GM12878 (cell line): ENCODE measurements around the gene RNF126. TPM values are rescaled to one million over a fixed set of nuclear protein-coding genes. Genes with fewer than 3 reads are reported as not detected.

Experiments used
- CBFB ChIP-seq: IDR thresholded peaks from 2 replicates; pipeline ENCODE4 v1.6.1; 2016; ENCODE audit warnings: antibody characterized with exemption, low read depth
- CREM ChIP-seq: IDR thresholded peaks from 2 replicates; pipeline ENCODE4 v1.6.1; 2014; ENCODE audit warnings: antibody characterized with exemption, low read depth
- EGR1 ChIP-seq, 2 experiments: IDR thresholded peaks; 1 replicate in 1 of 2; 2 replicates in 1 of 2; pipeline ENCODE4 v1.6.1; 2011 to 2012; ENCODE audit warnings: low read depth in 2 of 2, low read length in 2 of 2, borderline replicate concordance in 1 of 2, mild to moderate bottlenecking in 1 of 2, moderate library complexity in 1 of 2
- EP300 ChIP-seq, 2 experiments: fragments of 150-350 bp in 1 of 2; IDR thresholded peaks; 2 replicates each; pipeline ENCODE4 v1.6.1; 2011 to 2012; ENCODE audit warnings: low read depth in 2 of 2, low read length in 2 of 2, borderline replicate concordance in 1 of 2, improper control_type of control experiment in 1 of 2, inconsistent platforms in 1 of 2; ENCODE audit not compliant: control insufficient read depth in 1 of 2
- FOXK2 ChIP-seq: fragments of 450-650 bp; IDR thresholded peaks from 2 replicates; pipeline ENCODE4 v1.6.1; 2017; ENCODE audit warnings: mild to moderate bottlenecking, moderate library complexity
- GABPA ChIP-seq: IDR thresholded peaks from 2 replicates; pipeline ENCODE4 v1.6.1; 2014; ENCODE audit warnings: antibody characterized with exemption, low read depth, mild to moderate bottlenecking, inconsistent platforms
- IRF3 ChIP-seq: fragments of 450-650 bp; IDR thresholded peaks from 2 replicates; pipeline ENCODE4 v1.6.1; 2014; ENCODE audit warnings: mild to moderate bottlenecking
- LARP7 ChIP-seq: fragments of 450-650 bp; IDR thresholded peaks from 2 replicates; pipeline ENCODE4 v1.6.1; 2017; ENCODE audit warnings: mild to moderate bottlenecking
- MEF2B ChIP-seq: fragments of 450-650 bp; IDR thresholded peaks from 2 replicates; pipeline ENCODE4 v1.6.1; 2018; ENCODE audit warnings: mild to moderate bottlenecking, moderate library complexity; ENCODE audit not compliant: partially characterized antibody, poor library complexity, severe bottlenecking
- NBN ChIP-seq: fragments of 450-650 bp; IDR thresholded peaks from 2 replicates; pipeline ENCODE4 v1.6.1; 2016
- NFXL1 ChIP-seq: fragments of 450-650 bp; IDR thresholded peaks from 2 replicates; pipeline ENCODE4 v1.6.1; 2017; ENCODE audit warnings: antibody characterized with exemption, mild to moderate bottlenecking, borderline replicate concordance
- NR2F1 ChIP-seq: fragments of 450-650 bp; conservative IDR thresholded peaks from 2 replicates; pipeline ENCODE4 v1.6.1; 2017; ENCODE audit warnings: mild to moderate bottlenecking
- PAX5 ChIP-seq: IDR thresholded peaks from 2 replicates; pipeline ENCODE4 v1.6.1; 2011; ENCODE audit warnings: low read depth, low read length, borderline replicate concordance
- PAX8 ChIP-seq: fragments of 450-650 bp; IDR thresholded peaks from 2 replicates; pipeline ENCODE4 v1.6.1; 2017; ENCODE audit warnings: mild to moderate bottlenecking, moderate library complexity
- PBX3 ChIP-seq: IDR thresholded peaks from 2 replicates; pipeline ENCODE4 v1.6.1; 2011; ENCODE audit warnings: mild to moderate bottlenecking, low read depth, low read length, moderate library complexity; ENCODE audit not compliant: insufficient replicate concordance
- PKNOX1 ChIP-seq: fragments of 450-650 bp; IDR thresholded peaks from 2 replicates; pipeline ENCODE4 v1.6.1; 2016; ENCODE audit warnings: mild to moderate bottlenecking
- POLR2AphosphoS2 ChIP-seq: IDR thresholded peaks from 2 replicates; pipeline ENCODE4 v1.6.1; 2011; ENCODE audit warnings: low read depth, mild to moderate bottlenecking, low read length, improper control_type of control experiment, moderate library complexity
- WRNIP1 ChIP-seq: IDR thresholded peaks from 2 replicates; pipeline ENCODE4 v1.6.1; 2011; ENCODE audit warnings: low read depth, low read length, improper control_type of control experiment, borderline replicate concordance
- ZNF24 ChIP-seq: fragments of 450-650 bp; IDR thresholded peaks from 2 replicates; pipeline ENCODE4 v1.6.1; 2017; ENCODE audit warnings: antibody characterized with exemption, mild to moderate bottlenecking
- ZNF687 ChIP-seq: fragments of 450-650 bp; IDR thresholded peaks from 2 replicates; pipeline ENCODE4 v1.6.1; 2017; ENCODE audit warnings: mild to moderate bottlenecking, moderate library complexity
- polyA plus RNA-seq, 11 experiments: library from polyadenylated mRNA; depleted of rRNA in 4 of 11; unstranded in 6 of 11; stranded (reverse) in 5 of 11; fragments of >200 nt; fragmentation: Nextera tagmentation in 4 of 11; fragmentation: Illumina TruSeq in 1 of 11; extraction: Ambion mirVana in 4 of 11; extraction: Trizol in 1 of 11; gene quantifications; 1 replicate in 1 of 11; 2 replicates in 10 of 11; pipeline versions ENCODE4 v1.2.1 to v1.2.3, GENCODE V29; 2011 to 2016; ENCODE audit warnings: inconsistent platforms in 2 of 11, missing spikeins in 2 of 11, low read depth in 1 of 11
- total RNA-seq, 4 experiments: library from RNA; depleted of rRNA in 3 of 4; stranded (reverse); fragments of >200 nt in 3 of 4; fragmentation: Illumina TruSeq in 1 of 4; extraction: Trizol in 1 of 4; gene quantifications; 2 replicates each; pipeline versions ENCODE4 v1.2.1 to v1.2.3, GENCODE V29; 2013 to 2021

Gene RNF126
- total and polyA plus RNA-seq, 10 of the 15 experiments (the other 5 are each of a cell fraction or from before 2014, with no cell fraction given), result 0.45 to 100 (median 50.6) TPM

- TF ChIP-seq NR2F1 (peak; percentile 85), IRF3 (no peak), ZNF24 (no peak), POLR2AphosphoS2 (no peak), CREM (0 out of 2 replicates have a peak, but pooled peaks have one; percentile 10), EP300 (IDR thresholded peaks at IDR 0.05; ENCODE audit: borderline replicate concordance in 1 of 2, control insufficient read depth in 1 of 2, low read depth in 2 of 2, low read length in 2 of 2) (no peak), LARP7 (peak; percentile 60; the same call in 1 of the 2 replicates), EGR1 (IDR thresholded peaks at IDR 0.05; ENCODE audit: borderline replicate concordance in 1 of 2, low read depth in 2 of 2, low read length in 2 of 2) (peak in 1 of 2 experiments; percentile 53; a peak in 1 of 3 replicates), PBX3 (no peak), ZNF687 (peak; percentile 39; the same call in 1 of the 2 replicates), WRNIP1 (no peak), NFXL1 (no peak), FOXK2 (no peak), GABPA (peak; percentile 74; the same call in 1 of the 2 replicates), PAX8 (no peak), PKNOX1 (0 out of 2 replicates have a peak, but pooled peaks have one; percentile 11), CBFB (no peak), MEF2B (peak; percentile 61), PAX5 (0 out of 2 replicates have a peak, but pooled peaks have one; percentile 18), NBN (0 out of 2 replicates have a peak, but pooled peaks have one; percentile 39)
Observed at GRCh38 chr19:610801-611480, 52.1 kb downstream of the RNF126 start (continued).
